Right lobe of liver (tissue), 6 donors: ENCODE measurements around the gene DNALI1. TPM values are rescaled to one million over a fixed set of nuclear protein-coding genes. Genes with fewer than 3 reads are reported as not detected.
A peak's percentile ranks its signal among the peaks of the same experiment; 100 is the strongest.
"Not testable (repeated sequence)": the region's sequence is repeated elsewhere in the genome, so short reads cannot be mapped to it uniquely, and the experiment has no call there.

Source experiments
- ATAC-seq, 4 donors: fragments of 200-7000 bp; cut with Tn5 transposase; one replicate each; pipeline ENCODE4 v1.9.1; 2020; ENCODE audit warnings: mild to moderate bottlenecking in 4 of 4, moderate library complexity in 4 of 4
- DNase-seq, 3 donors: peaks; one replicate each; pipeline ENCODE4 v3.0.0-alpha.2; 2020
- H3K27ac ChIP-seq, 3 donors: fragments of 200-600 bp; one replicate each; pipeline ENCODE4 v1.8.0; 2022
- H3K27me3 ChIP-seq, 2 donors: fragments of 200-600 bp; one replicate each; pipeline ENCODE4 v1.8.0; 2022
- H3K36me3 ChIP-seq, 4 donors: fragments of 200-600 bp; sonication (generic) in 1 of 4; one replicate each; pipeline versions ENCODE4 v1.5.1 to v1.8.0; 2017 to 2022; ENCODE audit warnings: control low read depth in 1 of 4
- H3K4me1 ChIP-seq, 4 donors: fragments of 200-600 bp; sonication (generic) in 1 of 4; one replicate each; pipeline versions ENCODE4 v1.5.1 to v1.8.0; 2017 to 2022; ENCODE audit warnings: control low read depth in 1 of 4
- H3K4me3 ChIP-seq, 3 donors: fragments of 200-600 bp; one replicate each; pipeline ENCODE4 v1.8.0; 2022
- H3K9me3 ChIP-seq, 4 donors: fragments of 200-600 bp; sonication (generic) in 1 of 4; one replicate each; pipeline versions ENCODE4 v1.5.1 to v1.8.0; 2017 to 2022; ENCODE audit warnings: control low read depth in 1 of 4
- CTCF ChIP-seq, 4 donors: fragments of 200-600 bp in 3 of 4; fragments of 450-650 bp in 1 of 4; IDR thresholded peaks; one replicate each; pipeline versions ENCODE4 v1.5.1 to v1.8.0; 2016 to 2022; ENCODE audit warnings: antibody characterized with exemption in 4 of 4, mild to moderate bottlenecking in 2 of 4
- POLR2A ChIP-seq: fragments of 450-650 bp; IDR thresholded peaks from one replicate; pipeline ENCODE4 v1.6.1; 2017; ENCODE audit warnings: antibody characterized with exemption, mild to moderate bottlenecking
- WGBS: methylation state at CpG from one replicate; pipeline ENCODE4 v1.1.6; 2018; ENCODE audit warnings: low coverage, low lambda C conversion rate; ENCODE audit not compliant: insufficient coverage; ENCODE audit errors: missing lambda C conversion rate; 5-methylcytosine and 5-hydroxymethylcytosine counted together
- intact Hi-C, 2 donors: fragments of 100-400 bp; cut with DNase I; formaldehyde crosslinking; loops; one replicate each; pipeline versions ENCODE4 v1.11.2 to v1.14.1; 2022
- total RNA-seq, 6 experiments: library from RNA; depleted of rRNA in 2 of 6; stranded (reverse); fragments of >200 nt in 2 of 6; fragmentation: NEBNext Ultra II Directional in 3 of 6; extraction: Animal tissue kit (Norgen Biotek cat#: 25700) in 3 of 6; gene quantifications; one replicate each; pipeline versions ENCODE4 v1.1.0 to v1.2.4, GENCODE V29; 2016 to 2023
- donor health status: DM: no; HTN: yes; CAD: no.
- donor health status: DM: no; HTN: no; CAD: no.
- donor health status: DM: no; HTN: no; CAD: no.
- donor health status: DM: no; HTN: yes; CAD: no.
- donor health status: DM: no; HTN: yes; CAD: no.

DNALI1 gene
- total RNA-seq, 6 experiments from 2014 or later: 4.1 to 13.6 (median 7.3) TPM

GRCh38 chr1:37515185-37516034 lies 41.3 kb upstream of the DNALI1 start:
- TF ChIP-seq POLR2A (no peak), CTCF (IDR thresholded peaks at IDR 0.05) (no peak)
- peaks cover 0 to 24% (median 6%) of the 10 kb centered on the region in 4 donors for H3K4me1 ChIP-seq
- intact Hi-C loops: no loop called here
- peaks cover 0 to 22% (median 7%) of the 10 kb centered on the region in 4 donors for H3K36me3 ChIP-seq
- ATAC-seq (no peak), DNase-seq (peak in 1 of 3 donors; percentile 6)
- peak overlapping the region; percentile 83 to 90 (median 89) for H3K4me3 ChIP-seq
- no peaks in the 10 kb centered on the region for H3K27me3 ChIP-seq
- no peaks in the 10 kb centered on the region for H3K9me3 ChIP-seq
- peak overlapping the region; percentile 94 to 98 (median 95) for H3K27ac ChIP-seq
- 66% methylated on average over 18 of the region's 18 CpGs for WGBS

- WGBS: 25% methylated on average over 1 of the region's 1 CpG
- peak in 1 of 3 donors; percentile 40 for DNase-seq
- ATAC-seq: peak in 2 of 4 donors; percentile 4 to 8
- no peaks in the 10 kb centered on the region for H3K27me3 ChIP-seq
- intact Hi-C loops: no loop called here
- peaks cover 0 to 24% (median 6%) of the 10 kb centered on the region in 4 donors for H3K4me1 ChIP-seq
- peaks cover 0 to 3% (median 1%) of the 10 kb centered on the region in 4 donors for H3K36me3 ChIP-seq
- no peak overlapping the region for H3K4me3 ChIP-seq
- no peaks in the 10 kb centered on the region for H3K9me3 ChIP-seq
- H3K27ac ChIP-seq: peak overlapping the region; percentile 43 to 90 (median 89)
- TF ChIP-seq POLR2A (no peak), CTCF (IDR thresholded peaks at IDR 0.05) (no peak)
Measured at GRCh38 chr1:37517569-37517968, 39.2 kb upstream of the DNALI1 start.

- H3K36me3 ChIP-seq, H3K9me3 ChIP-seq, ATAC-seq, H3K4me3 ChIP-seq, intact Hi-C loops, H3K27me3 ChIP-seq: not testable (repeated sequence)
- no CpG with 5 or more reads among the region's 31 CpGs for WGBS
- Histone ChIP-seq H3K4me1 (peaks cover 0 to 23% (median 5%) of the 10 kb centered on the region in 4 donors), H3K27ac (peak overlapping the region; percentile 43 to 90 (median 89))
- peak in 1 of 3 donors; percentile 24 for DNase-seq
Measured at GRCh38 chr1:37518241-37518640, 38.5 kb upstream of the DNALI1 start.

- H3K27ac ChIP-seq, ATAC-seq, H3K4me3 ChIP-seq, H3K27me3 ChIP-seq, intact Hi-C loops, H3K9me3 ChIP-seq, H3K36me3 ChIP-seq: not testable (repeated sequence)
- WGBS: 88% methylated on average over 12 of the region's 15 CpGs
- peak in 1 of 3 donors; percentile 7 for DNase-seq
- peaks cover 0 to 16% (median 3%) of the 10 kb centered on the region in 4 donors for H3K4me1 ChIP-seq
Measured at GRCh38 chr1:37518929-37519328, 37.8 kb upstream of the DNALI1 start.

- Histone ChIP-seq H3K9me3 (no peaks in the 10 kb centered on the region), H3K27me3 (no peaks in the 10 kb centered on the region), H3K4me1 (peaks cover 0 to 16% (median 3%) of the 10 kb centered on the region in 4 donors), H3K27ac (peak overlapping the region in 1 of 3 donors; percentile 55), H3K4me3 (no peak overlapping the region), H3K36me3 (no peaks in the 10 kb centered on the region)
- no peak for ATAC-seq
- intact Hi-C loops: no loop called here
- TF ChIP-seq POLR2A (no peak), CTCF (IDR thresholded peaks at IDR 0.05) (no peak)
- peak in 1 of 3 donors; percentile 5 for DNase-seq
Measured at GRCh38 chr1:37519613-37520012, 37.1 kb upstream of the DNALI1 start.

GRCh38 chr1:37529888-37530287 lies 26.9 kb upstream of the DNALI1 start:
- H3K27me3 ChIP-seq, H3K9me3 ChIP-seq, H3K27ac ChIP-seq, intact Hi-C loops, H3K36me3 ChIP-seq, H3K4me3 ChIP-seq, DNase-seq: not testable (repeated sequence)
- peaks cover 0 to 24% (median 4%) of the 10 kb centered on the region in 4 donors for H3K4me1 ChIP-seq
- ATAC-seq: peak in 1 of 4 donors; percentile 24
- 14% methylated on average over 1 of the region's 1 CpG for WGBS

GRCh38 chr1:37532418-37533156 lies 24.2 kb upstream of the DNALI1 start:
- H3K9me3 ChIP-seq, intact Hi-C loops, H3K36me3 ChIP-seq, H3K4me3 ChIP-seq, H3K27me3 ChIP-seq: not testable (repeated sequence)
- H3K27ac ChIP-seq: peak overlapping the region; percentile 70 to 97 (median 93)
- peaks cover 0 to 49% (median 10%) of the 10 kb centered on the region in 4 donors for H3K4me1 ChIP-seq
- peak; percentile 21 to 65 (median 53) for ATAC-seq
- 66% methylated on average over 4 of the region's 4 CpGs for WGBS
- peak; percentile 28 to 61 (median 31) for DNase-seq
